ENCODE results near the gene IFNA17. TPM values are rescaled to one million over a fixed set of nuclear protein-coding genes. Genes with fewer than 3 reads are reported as not detected.
"Not testable (repeated sequence)": the region's sequence is repeated elsewhere in the genome, so short reads cannot be mapped to it uniquely, and the experiment has no call there.

IFNA17 gene
- total RNA-seq, 4 donors from 2014 or later = not detected

DNA sequence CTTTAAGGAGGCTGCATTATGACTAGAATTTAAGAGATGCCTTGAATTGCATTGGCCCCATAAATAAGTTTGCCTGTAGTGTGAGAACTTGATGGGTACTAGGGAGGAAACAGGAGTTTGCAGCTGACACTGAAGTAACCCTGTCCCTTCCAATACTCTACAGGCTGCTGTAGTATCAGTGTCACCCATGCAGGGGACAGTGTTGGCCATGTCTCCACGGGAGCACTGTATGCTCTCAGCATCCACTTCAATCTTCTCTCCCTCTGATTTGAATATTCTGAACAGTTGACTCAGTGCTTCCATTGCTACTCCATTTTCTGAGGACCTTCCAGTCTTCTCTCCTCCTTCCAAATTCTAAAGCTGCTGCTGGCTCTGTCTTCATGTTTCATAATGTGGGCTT lies 23.2 kb upstream of the IFNA17 start:
- DNase-seq = no peak
- no peaks in the 10 kb centered on the region for H3K9me3 ChIP-seq
- H3K36me3 ChIP-seq = no peaks in the 10 kb centered on the region
- H3K4me1 ChIP-seq = peaks cover 0 to 10% (median 4%) of the 10 kb centered on the region in 3 donors
- no peak overlapping the region for H3K4me3 ChIP-seq
- intact Hi-C loops (cut with DNase I) = loop anchor here (10.0 kb wide), 1 partner anchor 544 kb away; no protein-coding TSS in a partner anchor
- 42 to 47% methylated on average over 1 of the region's 1 CpG for WGBS, 2 donors
- no peak overlapping the region for H3K27ac ChIP-seq
- H3K27me3 ChIP-seq = peaks cover 0 to 16% (median 1%) of the 10 kb centered on the region in 4 donors
- TF ChIP-seq, protein P1, sequence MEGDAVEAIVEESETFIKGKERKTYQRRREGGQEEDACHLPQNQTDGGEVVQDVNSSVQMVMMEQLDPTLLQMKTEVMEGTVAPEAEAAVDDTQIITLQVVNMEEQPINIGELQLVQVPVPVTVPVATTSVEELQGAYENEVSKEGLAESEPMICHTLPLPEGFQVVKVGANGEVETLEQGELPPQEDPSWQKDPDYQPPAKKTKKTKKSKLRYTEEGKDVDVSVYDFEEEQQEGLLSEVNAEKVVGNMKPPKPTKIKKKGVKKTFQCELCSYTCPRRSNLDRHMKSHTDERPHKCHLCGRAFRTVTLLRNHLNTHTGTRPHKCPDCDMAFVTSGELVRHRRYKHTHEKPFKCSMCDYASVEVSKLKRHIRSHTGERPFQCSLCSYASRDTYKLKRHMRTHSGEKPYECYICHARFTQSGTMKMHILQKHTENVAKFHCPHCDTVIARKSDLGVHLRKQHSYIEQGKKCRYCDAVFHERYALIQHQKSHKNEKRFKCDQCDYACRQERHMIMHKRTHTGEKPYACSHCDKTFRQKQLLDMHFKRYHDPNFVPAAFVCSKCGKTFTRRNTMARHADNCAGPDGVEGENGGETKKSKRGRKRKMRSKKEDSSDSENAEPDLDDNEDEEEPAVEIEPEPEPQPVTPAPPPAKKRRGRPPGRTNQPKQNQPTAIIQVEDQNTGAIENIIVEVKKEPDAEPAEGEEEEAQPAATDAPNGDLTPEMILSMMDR (IDR thresholded peaks at IDR 0.05) = no peak
- no peak for TF ChIP-seq POLR2A (IDR thresholded peaks at IDR 0.05)

DNA sequence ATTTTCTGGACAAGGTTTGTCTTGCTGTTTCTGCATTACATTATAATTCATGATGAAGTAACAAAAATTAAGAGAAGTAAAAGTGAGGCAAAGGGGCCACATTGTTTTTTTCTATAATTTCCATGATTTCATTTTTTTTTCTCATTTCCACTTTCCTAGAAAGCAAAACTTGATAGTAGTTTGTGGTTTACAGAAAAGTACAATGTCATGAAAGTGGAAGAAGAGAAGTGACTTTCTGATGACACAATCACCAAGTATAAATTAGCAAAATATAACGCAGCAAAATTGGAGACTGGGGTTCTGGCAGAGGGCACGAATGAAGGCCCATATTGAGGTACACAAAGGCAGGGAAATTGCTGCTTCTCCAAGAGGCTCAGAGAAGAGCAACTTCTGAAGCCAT lies 16.8 kb upstream of the IFNA17 start:
- no peak overlapping the region for H3K27ac ChIP-seq
- intact Hi-C loops (cut with DNase I) = no loop called here
- H3K27me3 ChIP-seq = peaks cover 0 to 7% (median 1%) of the 10 kb centered on the region in 4 donors
- 27 to 53% methylated on average over 1 to 2 of the region's 2 CpGs for WGBS, 2 donors
- DNase-seq = no peak
- no peak for TF ChIP-seq POLR2A (IDR thresholded peaks at IDR 0.05)
- TF ChIP-seq, protein P1 (IDR thresholded peaks at IDR 0.05) = no peak
- H3K4me1 ChIP-seq = no peaks in the 10 kb centered on the region
- no peak overlapping the region for H3K4me3 ChIP-seq
- no peaks in the 10 kb centered on the region for H3K36me3 ChIP-seq
- H3K9me3 ChIP-seq = no peaks in the 10 kb centered on the region

DNA sequence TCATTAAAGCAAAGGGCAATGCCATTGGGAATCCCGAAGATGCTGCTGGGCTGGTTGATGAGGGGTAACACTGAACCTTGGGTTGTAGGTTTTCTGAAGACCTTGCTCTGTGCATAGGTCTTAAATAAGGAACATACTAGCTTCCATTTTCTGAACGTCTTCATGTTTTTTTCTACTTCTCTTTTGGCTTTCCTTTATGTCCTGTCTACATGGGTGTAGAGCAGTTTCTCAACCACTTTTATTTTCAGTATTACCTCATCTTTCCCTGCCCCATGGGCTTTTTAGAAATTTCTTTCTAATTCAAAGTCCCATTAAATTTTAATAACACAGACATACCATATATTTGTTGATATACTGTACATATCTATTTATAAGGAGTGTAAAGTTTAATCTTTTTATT lies 11.9 kb upstream of the IFNA17 start, which contains the start of gene IFNA14:
Gene IFNA14 (minus strand): TSS at position 95 of the 400 bp plus-strand sequence. CDS start 70 bp downstream, at position 25.
- Histone ChIP-seq H3K27me3 (peaks cover 0 to 4% (median 0%) of the 10 kb centered on the region in 4 donors), H3K27ac (no peak within 1 kb of the TSS), H3K36me3 (no peaks in the 10 kb centered on the region), H3K4me3 (no peak within 1 kb of the TSS), H3K9me3 (no peaks in the 10 kb centered on the region), H3K4me1 (no peaks in the 10 kb centered on the region)
- TF ChIP-seq, protein P1 (IDR thresholded peaks at IDR 0.05) = no peak
- no peak for TF ChIP-seq POLR2A (IDR thresholded peaks at IDR 0.05)
- no peak for DNase-seq
- intact Hi-C loops (cut with DNase I) = no loop called here
- WGBS, 2 donors = 74 to 80% methylated on average over 2 of the region's 2 CpGs

DNA sequence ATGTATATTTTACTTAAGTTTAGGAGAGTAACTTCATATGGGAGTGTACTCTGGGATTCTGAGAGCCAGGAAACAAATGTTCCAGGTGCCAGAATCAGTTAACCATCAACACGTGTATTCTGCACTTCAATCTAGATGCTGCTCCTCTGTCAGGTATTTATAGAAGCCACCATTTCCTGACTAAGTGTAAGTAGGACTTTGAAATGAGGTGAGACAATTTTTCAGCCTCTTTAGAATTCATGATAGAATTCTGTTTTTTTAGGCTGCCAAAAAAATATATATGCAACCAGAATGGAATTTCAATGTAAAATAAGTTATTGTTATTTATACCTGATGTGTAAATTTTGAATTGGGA lies 8.3 kb upstream of the IFNA17 start:
- WGBS, 2 donors = 7 to 26% methylated on average over 1 of the region's 1 CpG
- H3K27me3 ChIP-seq; H3K4me3 ChIP-seq; DNase-seq; H3K36me3 ChIP-seq; H3K4me1 ChIP-seq; H3K9me3 ChIP-seq; intact Hi-C loops (cut with DNase I); H3K27ac ChIP-seq: not testable (repeated sequence)

DNA sequence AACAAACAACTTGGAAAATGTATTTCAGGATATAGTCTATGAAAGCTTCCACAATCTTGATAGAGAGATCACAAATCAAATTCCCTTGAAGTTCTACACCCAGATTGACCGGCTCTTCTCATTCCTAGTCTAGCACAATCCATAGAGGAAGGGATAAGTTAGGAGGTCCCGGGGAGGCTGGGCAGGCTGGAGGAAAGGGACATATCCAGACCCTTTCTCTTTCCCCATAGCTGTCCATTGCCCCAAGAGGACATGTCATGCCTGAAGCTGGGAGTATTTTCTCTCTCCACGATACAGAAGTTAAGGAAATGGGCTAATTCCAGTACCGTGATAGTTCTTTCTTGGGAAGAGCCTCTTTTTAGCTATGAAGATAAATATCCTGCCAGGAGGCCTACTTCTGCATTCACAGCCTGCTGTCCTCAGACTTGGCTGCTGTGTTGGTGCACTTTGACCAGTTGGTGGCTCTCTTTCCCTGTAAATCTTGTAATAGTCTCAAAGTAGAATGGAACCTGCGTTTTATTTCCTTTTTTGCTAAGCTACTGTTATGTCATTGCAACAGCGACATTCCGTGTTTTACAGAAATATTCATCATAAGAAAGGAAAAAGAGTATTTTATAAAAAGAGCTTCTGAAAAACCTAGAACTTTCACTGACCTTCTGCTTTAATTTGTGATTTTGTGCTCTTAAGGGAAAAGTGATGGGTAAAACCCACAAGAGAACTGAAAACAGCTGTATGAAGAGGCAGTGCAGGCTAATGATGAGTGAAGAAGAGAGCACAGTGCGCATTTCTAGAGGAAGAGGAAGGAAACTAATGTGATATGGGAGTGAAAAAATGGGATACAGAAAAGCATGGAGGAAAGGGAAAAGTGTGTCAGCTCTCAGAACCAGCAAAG lies 7.7 kb upstream of the IFNA17 start:
- intact Hi-C loops (cut with DNase I); H3K9me3 ChIP-seq; H3K36me3 ChIP-seq; H3K4me3 ChIP-seq; DNase-seq; H3K27ac ChIP-seq; H3K27me3 ChIP-seq; H3K4me1 ChIP-seq: not testable (repeated sequence)
- 28 to 30% methylated on average over 8 of the region's 8 CpGs for WGBS, 2 donors
- TF ChIP-seq, protein P1 (IDR thresholded peaks at IDR 0.05) = peak in 4 of 6 experiments; percentile 25 to 56 (median 42)
